Anterior cingulate cortex (tissue), 58 donors: ENCODE data around the gene ELOVL1.

Experiments used
- DNase-seq, 58 donors: peaks; one replicate each; lab custom pipeline; 2025; lab: John Stamatoyannopoulos, UW

The ELOVL1 gene

GRCh38 chr1:43337588-43337987 lies 30.2 kb downstream of the ELOVL1 start, which contains the start of gene MPL:
Gene MPL (plus strand): TSS chr1:43337818. CDS start chr1:43337849, 31 bp downstream.
- no peak for DNase-seq

- no peak for DNase-seq
Observed at GRCh38 chr1:43334453-43335205, 33.2 kb downstream of the ELOVL1 start.

- DNase-seq: no peak
Observed at GRCh38 chr1:43331688-43332087, 36.1 kb downstream of the ELOVL1 start.

- no peak for DNase-seq
Observed at GRCh38 chr1:43329995-43330751, 37.6 kb downstream of the ELOVL1 start.

GRCh38 chr1:43327549-43328292 lies 40.1 kb downstream of the ELOVL1 start:
- no peak for DNase-seq

- DNase-seq: no peak
Observed at GRCh38 chr1:43325381-43325780, 42.4 kb downstream of the ELOVL1 start.

- no peak for DNase-seq
Observed at GRCh38 chr1:43324810-43325209, 43.0 kb downstream of the ELOVL1 start.

- no peak for DNase-seq
Observed at GRCh38 chr1:43322506-43322905, 45.3 kb downstream of the ELOVL1 start.

- no peak for DNase-seq
Observed at GRCh38 chr1:43321331-43321891, 46.4 kb downstream of the ELOVL1 start.

GRCh38 chr1:43319766-43320165 lies 48.0 kb downstream of the ELOVL1 start:
- no peak for DNase-seq

GRCh38 chr1:43319288-43319687 lies 48.5 kb downstream of the ELOVL1 start:
- DNase-seq: no peak

GRCh38 chr1:43318831-43319230 lies 49.0 kb downstream of the ELOVL1 start:
- no peak for DNase-seq

GRCh38 chr1:43317817-43318471 lies 49.9 kb downstream of the ELOVL1 start:
- peak in 45 of 58 donors; percentile 12 to 84 (median 50) for DNase-seq

- no peak for DNase-seq
Observed at GRCh38 chr1:43316738-43317520, 50.9 kb downstream of the ELOVL1 start.

GRCh38 chr1:43315963-43316737 lies 51.7 kb downstream of the ELOVL1 start:
- no peak for DNase-seq

- peak in 18 of 58 donors; percentile 14 to 72 (median 44) for DNase-seq
Observed at GRCh38 chr1:43315481-43315880, 52.3 kb downstream of the ELOVL1 start.

- DNase-seq: no peak
Observed at GRCh38 chr1:43314233-43314632, 53.6 kb downstream of the ELOVL1 start.

- no peak for DNase-seq
Observed at GRCh38 chr1:43313771-43314170, 54.0 kb downstream of the ELOVL1 start.
